Astrocyte (in vitro differentiated cells and primary cell): ENCODE data around the gene IFNL2. TPM values are rescaled to one million over a fixed set of nuclear protein-coding genes. Genes with fewer than 3 reads are reported as not detected.

Source experiments
- DNase-seq: peaks from one replicate; pipeline ENCODE4 v3.0.0-alpha.2; 2010; ENCODE audit warnings: low read depth
- FAIRE-seq: peaks from 2 replicates; lab custom pipeline; 2011; peaks lifted over from hg19 to GRCh38; lab: Jason Lieb, UNC
- H2AFZ ChIP-seq: 2 replicates; pipeline ENCODE4 v1.6.0; 2012; ENCODE audit warnings: low read depth, low read length, inconsistent platforms
- H3K27ac ChIP-seq: 2 replicates; pipeline ENCODE4 v1.5.1; 2011; ENCODE audit warnings: low read depth, low read length, inconsistent platforms
- H3K27me3 ChIP-seq: 2 replicates; pipeline ENCODE4 v1.6.0; 2011; ENCODE audit warnings: low read length, inconsistent platforms; ENCODE audit not compliant: insufficient read depth
- H3K36me3 ChIP-seq: 2 replicates; pipeline ENCODE4 v1.5.1; 2011; ENCODE audit warnings: low read length, inconsistent platforms; ENCODE audit not compliant: insufficient read depth
- H3K4me1 ChIP-seq: 2 replicates; pipeline ENCODE4 v1.5.1; 2011; ENCODE audit warnings: low read length, inconsistent platforms; ENCODE audit not compliant: insufficient read depth
- H3K4me2 ChIP-seq: 2 replicates; pipeline ENCODE4 v1.6.0; 2012; ENCODE audit warnings: low read length, inconsistent platforms
- H3K4me3 ChIP-seq: 2 replicates; pipeline ENCODE4 v1.5.1; 2011; ENCODE audit warnings: low read depth, mild to moderate bottlenecking, low read length, inconsistent platforms; ENCODE audit not compliant: insufficient read depth
- H3K79me2 ChIP-seq: 2 replicates; pipeline ENCODE4 v1.6.0; 2012; ENCODE audit warnings: mild to moderate bottlenecking, low read length, inconsistent platforms; ENCODE audit not compliant: insufficient read depth
- H3K9ac ChIP-seq: 2 replicates; pipeline ENCODE4 v1.6.0; 2012; ENCODE audit warnings: mild to moderate bottlenecking, low read length, inconsistent platforms
- H3K9me3 ChIP-seq: 2 replicates; pipeline ENCODE4 v1.5.1; 2012; ENCODE audit warnings: low read depth, mild to moderate bottlenecking, low read length, inconsistent platforms; ENCODE audit not compliant: insufficient read depth
- H4K20me1 ChIP-seq: 2 replicates; pipeline ENCODE4 v1.6.0; 2012; ENCODE audit warnings: low read length, inconsistent platforms; ENCODE audit not compliant: insufficient read depth
- H3K27ac Mint-ChIP-seq: one replicate; pipeline ENCODE4 v1.8.0; 2021; ENCODE audit warnings: mild to moderate bottlenecking, mixed read lengths; ENCODE audit not compliant: unreplicated experiment
- H3K27me3 Mint-ChIP-seq: one replicate; pipeline ENCODE4 v1.8.0; 2021; ENCODE audit warnings: low read depth, mixed read lengths; ENCODE audit not compliant: unreplicated experiment
- H3K36me3 Mint-ChIP-seq: one replicate; pipeline ENCODE4 v1.8.0; 2021; ENCODE audit warnings: low read depth, mixed read lengths; ENCODE audit not compliant: unreplicated experiment
- H3K4me1 Mint-ChIP-seq: one replicate; pipeline ENCODE4 v1.8.0; 2021; ENCODE audit warnings: low read depth, mixed read lengths; ENCODE audit not compliant: unreplicated experiment
- H3K4me3 Mint-ChIP-seq: one replicate; pipeline ENCODE4 v1.8.0; 2021; ENCODE audit warnings: mild to moderate bottlenecking, moderate library complexity, mixed read lengths; ENCODE audit not compliant: unreplicated experiment
- H3K9me3 Mint-ChIP-seq: one replicate; pipeline ENCODE4 v1.8.0; 2021; ENCODE audit warnings: mild to moderate bottlenecking, mixed read lengths; ENCODE audit not compliant: unreplicated experiment
- EZH2 ChIP-seq: IDR thresholded peaks from 2 replicates; pipeline ENCODE4 v1.6.1; 2012; ENCODE audit warnings: mild to moderate bottlenecking, low read length, inconsistent platforms; ENCODE audit not compliant: insufficient read depth
- total RNA-seq: library from RNA; stranded (reverse); gene quantifications from 2 replicates; pipeline ENCODE4 v1.2.1, GENCODE V29; 2021
- TF ChIP-seq, protein P1 (sequence below): IDR thresholded peaks from 2 replicates; pipeline ENCODE4 v1.5.1; 2011; ENCODE audit warnings: low read depth, mild to moderate bottlenecking, inconsistent platforms, low read length, moderate library complexity; ENCODE audit not compliant: insufficient read depth

Gene IFNL2
- total RNA-seq, 1 donor from 2014 or later, result not detected

DNA sequence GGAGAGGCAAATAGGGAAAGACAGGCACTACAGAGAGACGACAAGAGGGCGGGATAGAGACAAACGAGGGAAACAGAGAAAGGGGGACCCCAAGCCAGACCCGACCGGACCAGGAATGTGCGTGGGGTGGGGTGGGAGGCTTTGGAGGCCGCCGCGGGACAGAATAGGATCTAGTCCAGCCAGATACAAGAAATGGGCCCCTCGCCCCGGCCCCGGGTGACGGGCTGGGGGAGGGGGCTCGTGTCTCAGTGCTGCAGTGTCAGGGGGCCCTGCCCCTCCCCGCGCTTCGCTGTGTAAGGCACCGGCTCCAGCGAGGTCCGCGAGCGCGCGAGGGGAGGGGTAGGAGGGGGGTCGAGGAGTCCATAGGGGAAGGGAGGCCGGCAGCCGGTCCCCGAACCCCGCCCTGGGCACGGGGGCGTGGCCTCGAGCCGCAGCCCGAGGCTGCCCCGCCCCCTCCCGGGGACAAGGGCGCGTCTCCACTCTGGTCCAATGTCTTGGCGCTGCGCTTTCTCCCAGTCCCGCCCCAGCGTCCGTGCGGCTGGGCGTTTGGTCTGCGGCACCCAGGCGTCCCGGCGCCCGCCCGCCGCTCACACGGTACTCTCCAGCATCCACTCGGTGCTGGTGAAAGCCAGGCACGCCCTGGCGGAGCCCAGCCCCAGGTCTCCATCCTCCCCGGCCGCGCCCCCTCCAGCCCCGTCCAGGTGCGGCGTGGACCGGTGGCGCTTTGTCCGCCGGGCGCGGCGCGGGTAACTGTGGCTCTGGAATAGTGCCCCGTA, 39.0 kb downstream of the IFNL2 start:
- Mint-ChIP-seq H3K27ac (peak overlapping the region; percentile 83), H3K4me1 (peaks cover 34% of the 10 kb centered on the region)

DNA sequence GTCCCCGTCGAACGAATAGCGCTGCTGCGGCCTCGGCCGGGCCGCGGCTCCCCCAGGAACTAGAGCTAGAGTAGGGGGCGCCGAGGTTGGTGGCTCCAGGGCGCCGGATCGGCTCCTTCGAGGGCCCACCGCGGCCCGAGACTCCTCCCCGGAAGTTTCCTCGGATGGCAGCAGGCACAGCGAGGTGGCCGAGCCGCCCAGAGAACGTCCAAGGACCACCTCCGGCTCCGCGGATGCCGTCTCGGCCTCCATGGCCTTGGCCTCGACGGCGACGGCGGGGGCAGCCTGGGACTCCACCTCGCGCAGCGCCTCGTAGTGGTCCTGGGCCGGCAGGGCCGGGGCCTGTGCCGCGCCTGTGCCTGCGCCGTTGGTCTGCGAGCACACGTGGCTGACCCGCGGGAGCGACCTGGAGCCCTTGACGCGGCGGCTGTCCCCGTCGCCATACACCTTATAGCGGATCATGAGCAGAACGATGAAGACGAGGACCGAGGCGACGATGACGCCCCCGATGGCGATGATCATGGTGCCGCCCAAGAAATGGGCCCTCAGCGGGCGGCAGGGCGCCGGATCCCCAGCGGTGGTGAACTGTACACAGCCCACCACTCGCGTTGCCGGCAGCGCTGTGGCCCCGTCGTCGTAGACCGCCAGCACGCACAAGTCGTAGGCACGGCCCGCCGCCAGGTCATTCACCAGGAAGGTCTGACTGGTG, 39.8 kb downstream of the IFNL2 start:
- no peak overlapping the region for H3K27ac Mint-ChIP-seq
- Histone ChIP-seq H3K4me2 (peak overlapping the region; percentile 52), H2AFZ (peak overlapping the region; percentile 71), H3K9ac (no peak overlapping the region), H3K4me1 (no peaks in the 10 kb centered on the region), H3K27ac (no peak overlapping the region), H3K36me3 (no peaks in the 10 kb centered on the region), H3K27me3 (peaks cover 56% of the 10 kb centered on the region), H3K4me3 (no peak overlapping the region), H3K9me3 (no peaks in the 10 kb centered on the region), H3K79me2 (no peaks in the 10 kb centered on the region), H4K20me1 (no peaks in the 10 kb centered on the region)
- DNase-seq (no peak), FAIRE-seq (no peak)
- no peak overlapping the region for H3K4me3 Mint-ChIP-seq
- H3K4me1 Mint-ChIP-seq, result peaks cover 33% of the 10 kb centered on the region
- H3K36me3 Mint-ChIP-seq, result peaks cover 11% of the 10 kb centered on the region
- peaks cover 10% of the 10 kb centered on the region for H3K9me3 Mint-ChIP-seq
- TF ChIP-seq, protein P1, sequence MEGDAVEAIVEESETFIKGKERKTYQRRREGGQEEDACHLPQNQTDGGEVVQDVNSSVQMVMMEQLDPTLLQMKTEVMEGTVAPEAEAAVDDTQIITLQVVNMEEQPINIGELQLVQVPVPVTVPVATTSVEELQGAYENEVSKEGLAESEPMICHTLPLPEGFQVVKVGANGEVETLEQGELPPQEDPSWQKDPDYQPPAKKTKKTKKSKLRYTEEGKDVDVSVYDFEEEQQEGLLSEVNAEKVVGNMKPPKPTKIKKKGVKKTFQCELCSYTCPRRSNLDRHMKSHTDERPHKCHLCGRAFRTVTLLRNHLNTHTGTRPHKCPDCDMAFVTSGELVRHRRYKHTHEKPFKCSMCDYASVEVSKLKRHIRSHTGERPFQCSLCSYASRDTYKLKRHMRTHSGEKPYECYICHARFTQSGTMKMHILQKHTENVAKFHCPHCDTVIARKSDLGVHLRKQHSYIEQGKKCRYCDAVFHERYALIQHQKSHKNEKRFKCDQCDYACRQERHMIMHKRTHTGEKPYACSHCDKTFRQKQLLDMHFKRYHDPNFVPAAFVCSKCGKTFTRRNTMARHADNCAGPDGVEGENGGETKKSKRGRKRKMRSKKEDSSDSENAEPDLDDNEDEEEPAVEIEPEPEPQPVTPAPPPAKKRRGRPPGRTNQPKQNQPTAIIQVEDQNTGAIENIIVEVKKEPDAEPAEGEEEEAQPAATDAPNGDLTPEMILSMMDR, result no peak
- TF ChIP-seq EZH2, result peak; percentile 84
- H3K27me3 Mint-ChIP-seq, result peaks cover 42% of the 10 kb centered on the region

More for the DNA sequence above, 39.0 kb downstream of the IFNL2 start:
- peak; percentile 9 for TF ChIP-seq EZH2
- TF ChIP-seq, protein P1, result no peak
- H3K79me2 ChIP-seq, result no peaks in the 10 kb centered on the region
- no peak for DNase-seq
- Mint-ChIP-seq H3K27me3 (peaks cover 37% of the 10 kb centered on the region), H3K4me3 (peak overlapping the region; percentile 47), H3K36me3 (peaks cover 11% of the 10 kb centered on the region), H3K9me3 (peaks cover 10% of the 10 kb centered on the region)
- H3K36me3 ChIP-seq, result no peaks in the 10 kb centered on the region
- H4K20me1 ChIP-seq, result no peaks in the 10 kb centered on the region
- H3K9me3 ChIP-seq, result no peaks in the 10 kb centered on the region
- no peak overlapping the region for H3K27ac ChIP-seq
- H3K9ac ChIP-seq, result no peak overlapping the region
- FAIRE-seq, result no peak
- H3K27me3 ChIP-seq, result peaks cover 56% of the 10 kb centered on the region
- no peaks in the 10 kb centered on the region for H3K4me1 ChIP-seq
- peak overlapping the region; percentile 71 for H2AFZ ChIP-seq
- peak overlapping the region; percentile 52 for H3K4me2 ChIP-seq
- H3K4me3 ChIP-seq, result peak overlapping the region; percentile 10
